H1 (cell line): Measurements from ENCODE around the gene DMGDH.
A peak's percentile ranks its signal among the peaks of the same experiment; 100 is the strongest.

Source experiments
- JUN ChIP-seq: IDR thresholded peaks from 2 replicates; pipeline ENCODE4 v1.6.1; 2011; ENCODE audit warnings: low read depth, mild to moderate bottlenecking, improper control_type of control experiment, low read length
- POLR2A ChIP-seq, 2 experiments: IDR thresholded peaks; 1 replicate in 1 of 2; 2 replicates in 1 of 2; pipeline ENCODE4 v1.6.1; 2011; ENCODE audit warnings: low read depth in 2 of 2, low read length in 2 of 2, mild to moderate bottlenecking in 2 of 2; ENCODE audit errors: control extremely low read depth in 1 of 2
- USF2 ChIP-seq: IDR thresholded peaks from 2 replicates; pipeline ENCODE4 v1.6.1; 2011; ENCODE audit warnings: low read length, improper control_type of control experiment

- TF ChIP-seq USF2, result no peak
- TF ChIP-seq POLR2A (IDR thresholded peaks at IDR 0.05; ENCODE audit: control extremely low read depth in 1 of 2, low read depth in 2 of 2, low read length in 2 of 2), result peak; percentile 6 to 31; a peak in 1 of 3 replicates
- no peak for TF ChIP-seq JUN
These were observed 84.3 kb downstream of the DMGDH start, which contains the start of gene ARSB for GRCh38 chr5:78985116-78985724.
